ENCODE data around the gene UTP4. TPM values are rescaled to one million over a fixed set of nuclear protein-coding genes. Genes with fewer than 3 reads are reported as not detected.

The UTP4 gene
- total RNA-seq, 3 donors from 2014 or later = 24.6 to 34.1 (median 33.9) TPM

GRCh38 chr16:69157196-69157595 is 24.7 kb downstream of the UTP4 start:
- intact Hi-C loops (cut with DNase I; ENCODE audit: low total_unique reads) = loop anchor here (10.0 kb wide), 1 partner anchor 158 kb away; the partner anchor contains the start of gene VPS4A
- TF ChIP-seq POLR2AphosphoS5 (IDR thresholded peaks at IDR 0.05) = no peak
- TF ChIP-seq POLR2A (IDR thresholded peaks at IDR 0.05) = no peak
- TF ChIP-seq CTCF (IDR thresholded peaks at IDR 0.05) = no peak
- Histone ChIP-seq H3K27me3 (no peaks in the 10 kb centered on the region), H3K36me3 (no peaks in the 10 kb centered on the region), H3K4me1 (no peaks in the 10 kb centered on the region), H3K9me3 (no peaks in the 10 kb centered on the region), H3K27ac (no peak overlapping the region), H3K4me3 (no peak overlapping the region)
- no peak for DNase-seq (ENCODE audit: low spot score in 2 of 2)

GRCh38 chr16:69160192-69160591 is 27.7 kb downstream of the UTP4 start:
- intact Hi-C loops (cut with DNase I; ENCODE audit: low total_unique reads) = no loop called here
- TF ChIP-seq POLR2A (IDR thresholded peaks at IDR 0.05) = no peak
- TF ChIP-seq CTCF (IDR thresholded peaks at IDR 0.05) = no peak
- TF ChIP-seq POLR2AphosphoS5 (IDR thresholded peaks at IDR 0.05) = no peak
- Histone ChIP-seq H3K27ac (no peak overlapping the region), H3K36me3 (no peaks in the 10 kb centered on the region), H3K4me1 (no peaks in the 10 kb centered on the region), H3K27me3 (no peaks in the 10 kb centered on the region), H3K9me3 (no peaks in the 10 kb centered on the region), H3K4me3 (no peak overlapping the region)
- DNase-seq (ENCODE audit: low spot score in 2 of 2) = no peak

GRCh38 chr16:69165584-69165983 is 33.1 kb downstream of the UTP4 start:
- Histone ChIP-seq H3K36me3 (no peaks in the 10 kb centered on the region), H3K27ac (no peak overlapping the region), H3K4me3 (no peak overlapping the region), H3K9me3 (no peaks in the 10 kb centered on the region), H3K27me3 (no peaks in the 10 kb centered on the region), H3K4me1 (no peaks in the 10 kb centered on the region)
- TF ChIP-seq POLR2AphosphoS5 (IDR thresholded peaks at IDR 0.05) = no peak
- TF ChIP-seq POLR2A (IDR thresholded peaks at IDR 0.05) = no peak
- no peak for TF ChIP-seq CTCF (IDR thresholded peaks at IDR 0.05)
- intact Hi-C loops (cut with DNase I; ENCODE audit: low total_unique reads) = no loop called here
- DNase-seq (ENCODE audit: low spot score in 2 of 2) = no peak

- intact Hi-C loops (cut with DNase I; ENCODE audit: low total_unique reads) = no loop called here
- Histone ChIP-seq H3K4me1 (no peaks in the 10 kb centered on the region), H3K27me3 (no peaks in the 10 kb centered on the region), H3K36me3 (no peaks in the 10 kb centered on the region), H3K9me3 (no peaks in the 10 kb centered on the region), H3K4me3 (no peak overlapping the region), H3K27ac (peak overlapping the region in 1 of 2 donors; percentile 17)
- DNase-seq (ENCODE audit: low spot score in 2 of 2) = no peak
- TF ChIP-seq POLR2AphosphoS5 (IDR thresholded peaks at IDR 0.05) (no peak), POLR2A (IDR thresholded peaks at IDR 0.05) (no peak), CTCF (IDR thresholded peaks at IDR 0.05) (no peak)
Measured at GRCh38 chr16:69166221-69166833, 33.9 kb downstream of the UTP4 start.

- Histone ChIP-seq H3K27ac (no peak overlapping the region), H3K4me1 (no peaks in the 10 kb centered on the region), H3K9me3 (no peaks in the 10 kb centered on the region), H3K27me3 (no peaks in the 10 kb centered on the region), H3K36me3 (no peaks in the 10 kb centered on the region), H3K4me3 (no peak overlapping the region)
- no peak for TF ChIP-seq POLR2A (IDR thresholded peaks at IDR 0.05)
- no peak for TF ChIP-seq CTCF (IDR thresholded peaks at IDR 0.05)
- no peak for TF ChIP-seq POLR2AphosphoS5 (IDR thresholded peaks at IDR 0.05)
- no peak for DNase-seq (ENCODE audit: low spot score in 2 of 2)
- intact Hi-C loops (cut with DNase I; ENCODE audit: low total_unique reads) = no loop called here
Measured at GRCh38 chr16:69166946-69167930, 34.8 kb downstream of the UTP4 start.

Data from breast epithelium (tissue), 4 donors.